Epidermal melanocyte (primary cell): ENCODE measurements around the gene TAF1L.
A peak's percentile ranks its signal among the peaks of the same experiment; 100 is the strongest.

ENCODE experiments used
- DNase-seq: peaks from one replicate; pipeline ENCODE4 v3.0.0; 2011; ENCODE audit warnings: low spot score; ENCODE audit not compliant: insufficient read length

TAF1L gene

DNA sequence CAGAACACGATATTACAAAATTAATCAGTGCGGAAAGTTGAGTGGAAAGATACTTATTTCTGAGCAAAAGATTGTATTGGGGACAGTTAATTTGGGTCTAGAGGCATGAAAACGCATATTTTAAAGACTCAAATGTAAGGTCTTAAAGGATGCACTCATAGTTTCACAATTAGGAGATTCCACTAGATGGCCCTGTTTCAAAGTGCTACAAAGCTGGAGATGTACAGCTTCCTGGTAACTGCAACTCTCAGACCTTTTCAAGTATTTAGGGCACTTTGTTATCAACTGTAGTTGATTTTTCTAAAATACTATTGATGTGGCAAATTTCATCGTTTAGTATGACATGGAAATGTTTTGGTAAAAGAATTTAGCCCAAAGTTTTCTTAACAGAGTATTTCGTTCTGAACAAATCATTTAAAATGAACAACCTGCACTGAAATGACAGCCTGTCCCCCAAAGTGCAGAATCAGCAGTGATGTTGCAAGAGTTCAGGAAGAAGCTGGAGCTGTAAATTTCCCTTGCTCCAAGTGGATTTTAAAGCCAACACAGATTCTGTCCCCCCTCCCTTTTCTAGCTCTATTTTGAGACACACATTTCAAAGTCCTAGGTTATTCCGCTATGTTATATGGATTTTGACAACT lies 46.3 kb downstream of the TAF1L start:
- peak; percentile 78 for DNase-seq

DNA sequence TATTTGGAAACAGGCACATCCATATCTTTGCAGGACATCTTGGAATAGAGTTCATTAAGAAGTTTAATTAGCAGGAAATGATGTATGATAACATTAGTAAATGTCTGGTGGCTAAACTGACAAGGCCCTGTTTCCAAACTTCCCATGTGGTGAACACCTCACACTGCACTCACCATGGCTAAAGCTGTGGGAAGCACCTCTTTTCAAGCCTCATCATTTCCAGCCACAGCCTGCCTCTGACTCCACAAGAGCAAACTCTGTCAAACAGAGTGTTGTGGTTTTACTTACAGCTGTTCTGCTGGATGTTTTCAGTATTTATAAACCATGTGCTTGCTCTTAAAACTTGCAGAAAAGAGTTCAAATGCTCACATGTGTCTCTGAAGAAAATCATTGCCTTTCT lies 47.6 kb downstream of the TAF1L start:
- no peak for DNase-seq

DNA sequence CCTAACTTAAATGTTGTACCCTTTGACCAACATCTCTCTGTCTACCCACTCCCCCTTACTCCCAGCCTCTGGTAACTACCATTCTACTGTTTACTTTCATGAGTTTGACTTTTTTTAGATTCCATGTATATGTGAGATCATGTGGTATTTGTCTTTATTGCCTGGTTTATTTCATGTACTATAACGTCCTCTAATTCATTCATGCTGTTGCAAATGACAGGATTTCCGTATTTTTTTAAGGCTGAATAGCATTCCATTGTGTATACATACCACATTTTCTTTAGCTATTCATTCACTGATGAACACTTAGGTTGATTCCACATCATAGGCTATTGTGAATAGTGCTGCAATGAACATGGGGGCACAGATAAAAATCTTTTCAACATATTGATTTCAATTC lies 50.7 kb downstream of the TAF1L start:
- no peak for DNase-seq

DNA sequence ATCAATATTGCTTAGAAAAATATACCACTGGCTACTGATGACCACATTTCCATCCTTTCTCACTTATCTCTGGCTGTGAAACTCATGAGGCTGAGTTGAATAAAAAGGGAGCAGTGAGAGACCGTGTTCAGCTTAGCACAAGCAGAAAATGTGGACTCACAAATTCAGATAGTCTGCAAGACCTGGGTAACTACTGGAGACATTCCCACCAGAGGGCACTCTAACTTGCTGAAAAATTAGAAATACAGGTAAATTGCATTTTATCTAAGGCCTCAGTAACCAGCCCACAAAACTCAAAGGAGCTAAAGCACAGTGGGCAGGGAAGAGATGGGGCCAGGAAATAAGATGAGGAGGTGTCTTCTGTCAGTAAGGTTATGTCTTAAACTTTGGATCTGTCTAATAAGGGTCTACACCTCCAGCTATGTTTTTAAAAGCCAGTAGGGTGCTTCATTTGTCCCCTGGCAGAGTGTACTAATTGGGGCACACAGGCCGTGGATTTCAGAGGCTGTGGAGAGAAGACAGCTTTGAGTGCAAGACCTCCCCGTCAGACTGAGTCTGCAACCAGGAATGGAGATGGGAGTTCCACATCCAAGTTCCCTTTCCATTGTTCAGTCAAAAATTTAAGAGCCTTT lies 53.8 kb downstream of the TAF1L start:
- DNase-seq, result no peak

DNA sequence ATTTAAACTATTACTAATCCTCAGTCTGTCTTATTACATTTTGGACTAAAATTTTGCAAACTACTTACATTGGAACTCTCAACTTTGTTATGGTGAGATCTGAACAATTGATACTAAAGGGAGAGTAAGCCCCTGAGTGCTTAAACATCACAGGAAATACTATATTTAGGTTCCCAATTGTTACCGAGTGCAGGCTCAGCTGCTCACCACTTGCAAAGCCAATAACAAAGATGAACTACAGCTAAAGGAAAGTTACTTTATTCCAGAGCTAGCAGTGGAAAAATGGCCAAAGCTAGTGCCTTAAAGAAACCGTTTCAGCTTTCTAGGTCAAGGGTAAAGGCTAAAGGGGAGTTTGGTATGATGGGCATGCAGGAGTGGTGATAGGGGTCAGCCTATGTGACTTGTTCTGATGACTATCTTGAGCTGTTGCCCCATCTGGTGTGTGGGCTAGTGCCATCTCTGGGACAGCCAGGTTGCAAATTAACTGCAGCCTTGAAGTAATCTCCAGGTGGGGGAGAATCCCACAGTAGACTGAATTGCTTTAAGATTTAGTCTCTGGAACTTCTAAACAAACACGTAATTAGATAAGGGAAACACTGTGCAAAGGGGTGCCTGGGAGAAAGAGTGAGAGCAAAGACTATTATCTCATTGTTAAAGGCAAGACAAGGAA lies 54.7 kb downstream of the TAF1L start:
- no peak for DNase-seq

DNA sequence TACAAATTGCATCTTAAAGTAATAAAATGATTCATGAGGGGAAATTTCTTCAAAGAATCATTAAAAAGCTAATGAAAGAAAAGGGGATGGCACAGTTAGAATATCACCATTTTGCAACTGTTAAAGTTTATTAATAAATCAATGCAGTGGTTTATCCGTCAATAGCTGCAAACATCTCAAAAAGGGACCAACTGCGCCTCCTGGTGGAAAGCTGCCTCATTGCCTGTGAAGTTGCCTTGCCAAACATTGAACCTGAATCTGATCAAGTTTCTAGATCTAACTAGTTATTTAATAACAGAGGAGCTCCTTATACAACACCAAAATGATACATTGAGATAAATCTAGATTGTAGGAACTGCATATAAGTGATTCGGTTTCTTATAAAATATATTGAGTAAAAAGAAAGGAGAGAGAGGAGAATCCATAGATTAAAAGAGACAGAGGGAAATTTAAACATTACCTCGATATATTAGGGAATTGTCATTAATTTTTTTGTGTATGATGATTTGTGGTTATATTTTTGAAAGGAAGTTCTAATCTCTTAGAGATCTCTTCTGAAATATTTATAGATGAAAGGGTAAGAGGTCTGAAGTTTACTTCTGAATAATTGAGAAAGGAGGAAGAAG lies 55.6 kb downstream of the TAF1L start:
- no peak for DNase-seq
